ENCODE results near the gene SMIM23. TPM values are rescaled to one million over a fixed set of nuclear protein-coding genes. Genes with fewer than 3 reads are reported as not detected.

The SMIM23 gene
- total RNA-seq, 3 donors from 2014 or later = not detected

- no peaks in the 10 kb centered on the region for H3K36me3 ChIP-seq
- intact Hi-C loops (cut with DNase I; ENCODE audit: low total_unique reads) = no loop called here
- H3K27ac ChIP-seq = no peak overlapping the region
- H3K9me3 ChIP-seq = no peaks in the 10 kb centered on the region
- H3K27me3 ChIP-seq = no peaks in the 10 kb centered on the region
- DNase-seq (ENCODE audit: low spot score in 2 of 2) = no peak
- no peak overlapping the region for H3K4me3 ChIP-seq
- no peak for TF ChIP-seq POLR2AphosphoS5 (IDR thresholded peaks at IDR 0.05)
- H3K4me1 ChIP-seq = no peaks in the 10 kb centered on the region
These were observed 41.4 kb upstream of the SMIM23 start for GRCh38 chr5:171744264-171744663.

GRCh38 chr5:171744882-171745281 is 40.7 kb upstream of the SMIM23 start:
- Histone ChIP-seq H3K27me3 (no peaks in the 10 kb centered on the region), H3K36me3 (no peaks in the 10 kb centered on the region), H3K4me3 (no peak overlapping the region), H3K9me3 (no peaks in the 10 kb centered on the region), H3K27ac (no peak overlapping the region), H3K4me1 (no peaks in the 10 kb centered on the region)
- intact Hi-C loops (cut with DNase I; ENCODE audit: low total_unique reads) = no loop called here
- DNase-seq (ENCODE audit: low spot score in 2 of 2) = no peak
- no peak for TF ChIP-seq POLR2AphosphoS5 (IDR thresholded peaks at IDR 0.05)
- TF ChIP-seq, protein P1, sequence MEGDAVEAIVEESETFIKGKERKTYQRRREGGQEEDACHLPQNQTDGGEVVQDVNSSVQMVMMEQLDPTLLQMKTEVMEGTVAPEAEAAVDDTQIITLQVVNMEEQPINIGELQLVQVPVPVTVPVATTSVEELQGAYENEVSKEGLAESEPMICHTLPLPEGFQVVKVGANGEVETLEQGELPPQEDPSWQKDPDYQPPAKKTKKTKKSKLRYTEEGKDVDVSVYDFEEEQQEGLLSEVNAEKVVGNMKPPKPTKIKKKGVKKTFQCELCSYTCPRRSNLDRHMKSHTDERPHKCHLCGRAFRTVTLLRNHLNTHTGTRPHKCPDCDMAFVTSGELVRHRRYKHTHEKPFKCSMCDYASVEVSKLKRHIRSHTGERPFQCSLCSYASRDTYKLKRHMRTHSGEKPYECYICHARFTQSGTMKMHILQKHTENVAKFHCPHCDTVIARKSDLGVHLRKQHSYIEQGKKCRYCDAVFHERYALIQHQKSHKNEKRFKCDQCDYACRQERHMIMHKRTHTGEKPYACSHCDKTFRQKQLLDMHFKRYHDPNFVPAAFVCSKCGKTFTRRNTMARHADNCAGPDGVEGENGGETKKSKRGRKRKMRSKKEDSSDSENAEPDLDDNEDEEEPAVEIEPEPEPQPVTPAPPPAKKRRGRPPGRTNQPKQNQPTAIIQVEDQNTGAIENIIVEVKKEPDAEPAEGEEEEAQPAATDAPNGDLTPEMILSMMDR (IDR thresholded peaks at IDR 0.05) = no peak

DNA sequence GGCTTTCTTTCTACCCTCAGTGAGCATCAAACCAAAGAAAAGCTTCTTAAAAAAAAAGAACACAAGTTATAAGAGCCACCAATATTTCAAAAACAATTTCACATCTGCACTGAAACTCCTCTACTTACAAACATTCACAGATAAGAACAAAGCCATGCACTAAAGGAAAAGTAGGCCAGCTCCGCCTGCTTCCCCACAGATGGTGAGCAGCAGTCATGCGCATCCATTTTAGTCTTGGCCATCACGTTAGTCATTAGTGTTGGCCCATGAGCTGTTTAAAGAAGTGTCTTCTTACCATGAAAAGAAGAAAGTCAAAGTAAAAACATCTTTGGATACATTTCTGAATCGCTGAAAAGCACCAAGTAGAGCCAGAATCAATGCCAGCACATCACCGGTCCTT is 40.0 kb upstream of the SMIM23 start:
- DNase-seq (ENCODE audit: low spot score in 2 of 2) = no peak

GRCh38 chr5:171747061-171747859 is 38.4 kb upstream of the SMIM23 start:
- Histone ChIP-seq H3K4me1 (no peaks in the 10 kb centered on the region), H3K9me3 (no peaks in the 10 kb centered on the region), H3K27ac (no peak overlapping the region), H3K4me3 (no peak overlapping the region), H3K27me3 (no peaks in the 10 kb centered on the region), H3K36me3 (no peaks in the 10 kb centered on the region)
- TF ChIP-seq POLR2AphosphoS5 (IDR thresholded peaks at IDR 0.05) = no peak
- DNase-seq (ENCODE audit: low spot score in 2 of 2) = no peak
- intact Hi-C loops (cut with DNase I; ENCODE audit: low total_unique reads) = no loop called here

More for the DNA sequence above, 40.0 kb upstream of the SMIM23 start:
- no peaks in the 10 kb centered on the region for H3K36me3 ChIP-seq
- no peaks in the 10 kb centered on the region for H3K4me1 ChIP-seq
- H3K4me3 ChIP-seq = no peak overlapping the region
- no peaks in the 10 kb centered on the region for H3K27me3 ChIP-seq
- TF ChIP-seq, protein P1 (IDR thresholded peaks at IDR 0.05) = no peak
- TF ChIP-seq POLR2A (IDR thresholded peaks at IDR 0.05) (no peak), POLR2AphosphoS5 (IDR thresholded peaks at IDR 0.05) (no peak)
- no peak overlapping the region for H3K27ac ChIP-seq
- intact Hi-C loops (cut with DNase I; ENCODE audit: low total_unique reads) = no loop called here
- no peaks in the 10 kb centered on the region for H3K9me3 ChIP-seq

- Histone ChIP-seq H3K27ac (no peak overlapping the region), H3K4me1 (no peaks in the 10 kb centered on the region), H3K4me3 (no peak overlapping the region), H3K27me3 (no peaks in the 10 kb centered on the region), H3K36me3 (no peaks in the 10 kb centered on the region), H3K9me3 (no peaks in the 10 kb centered on the region)
- no peak for DNase-seq (ENCODE audit: low spot score in 2 of 2)
- intact Hi-C loops (cut with DNase I; ENCODE audit: low total_unique reads) = no loop called here
- TF ChIP-seq POLR2A (IDR thresholded peaks at IDR 0.05) (no peak), POLR2AphosphoS5 (IDR thresholded peaks at IDR 0.05) (no peak)
These were observed 36.9 kb upstream of the SMIM23 start for GRCh38 chr5:171748720-171749119.

DNA sequence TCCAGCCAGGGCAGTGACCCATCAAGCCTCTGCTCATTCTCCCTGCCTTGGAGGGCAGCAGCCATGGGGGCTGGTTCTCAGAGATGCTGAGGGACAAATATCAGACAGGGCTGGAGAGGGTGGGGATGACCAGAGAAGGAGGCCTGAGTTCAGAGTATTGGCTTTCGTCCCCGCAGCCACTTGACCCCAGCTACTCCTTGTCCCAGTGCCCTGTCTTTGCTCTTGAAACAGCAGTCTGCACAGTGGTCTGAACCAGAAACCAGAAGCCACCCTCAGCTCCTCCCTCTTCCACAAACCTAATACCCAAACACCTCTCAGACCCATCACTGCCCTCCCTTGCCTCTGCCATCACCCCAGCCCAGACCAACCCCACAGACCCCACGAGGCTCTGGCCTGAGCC is 36.3 kb upstream of the SMIM23 start:
- H3K27ac ChIP-seq = no peak overlapping the region
- TF ChIP-seq, protein P1 (IDR thresholded peaks at IDR 0.05) = no peak
- H3K27me3 ChIP-seq = no peaks in the 10 kb centered on the region
- H3K36me3 ChIP-seq = no peaks in the 10 kb centered on the region
- no peaks in the 10 kb centered on the region for H3K9me3 ChIP-seq
- intact Hi-C loops (cut with DNase I; ENCODE audit: low total_unique reads) = no loop called here
- no peaks in the 10 kb centered on the region for H3K4me1 ChIP-seq
- no peak for DNase-seq (ENCODE audit: low spot score in 2 of 2)
- no peak overlapping the region for H3K4me3 ChIP-seq

All from breast epithelium (tissue), 4 donors.